Amygdala (tissue), 56 donors: Measurements from ENCODE around the gene KCNMB3.

Experiments used
- DNase-seq, 56 donors: peaks; one replicate each; lab custom pipeline; 2025; lab: John Stamatoyannopoulos, UW

KCNMB3 gene

GRCh38 chr3:179200790-179201189 lies 50.1 kb downstream of the KCNMB3 start:
- DNase-seq: no peak

- DNase-seq: no peak
Observed at GRCh38 chr3:179196700-179197099, 54.2 kb downstream of the KCNMB3 start.

- DNase-seq: no peak
Observed at GRCh38 chr3:179196098-179196497, 54.8 kb downstream of the KCNMB3 start.

- DNase-seq: no peak
Observed at GRCh38 chr3:179194931-179195330, 56.0 kb downstream of the KCNMB3 start.
